HL-60 (cell line): Measurements from ENCODE around the gene KLK7.

Experiments
- CTCF ChIP-seq: IDR thresholded peaks from one replicate; pipeline ENCODE4 v1.5.1; 2011; ENCODE audit warnings: low read length, control low read depth, inconsistent platforms; ENCODE audit not compliant: insufficient read depth
- GABPA ChIP-seq: IDR thresholded peaks from 2 replicates; pipeline ENCODE4 v1.6.1; 2012; ENCODE audit warnings: low read depth
- POLR2AphosphoS5 ChIP-seq: IDR thresholded peaks from 2 replicates; pipeline ENCODE4 v1.6.1; 2012; ENCODE audit warnings: low read depth
- REST ChIP-seq: IDR thresholded peaks from 2 replicates; pipeline ENCODE4 v1.6.1; 2012; ENCODE audit warnings: low read depth; ENCODE audit not compliant: insufficient replicate concordance
- SPI1 ChIP-seq: IDR thresholded peaks from 2 replicates; pipeline ENCODE4 v1.6.1; 2012; ENCODE audit warnings: low read depth, mild to moderate bottlenecking, borderline replicate concordance

DNA sequence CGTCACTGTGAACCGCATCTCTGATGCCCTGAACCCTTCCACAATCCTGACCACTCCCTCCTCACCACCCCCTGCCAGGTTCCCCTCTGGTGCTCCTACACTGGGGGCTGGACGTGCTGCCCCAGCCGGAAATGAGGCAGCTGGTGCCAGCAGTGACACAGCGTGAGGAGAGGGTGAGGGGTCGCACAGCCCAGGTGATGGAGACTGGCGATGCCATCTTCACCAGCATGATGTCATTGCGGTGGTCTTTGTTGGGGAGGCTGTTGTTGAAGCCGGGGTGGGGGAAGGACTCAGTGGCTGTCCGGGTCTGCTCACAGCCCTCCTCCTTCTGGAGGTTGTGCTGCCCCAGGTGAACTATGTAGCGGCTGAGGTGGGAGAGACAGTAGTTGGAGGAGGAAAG is 40.2 kb upstream of the KLK7 start:
- no peak for TF ChIP-seq GABPA
- TF ChIP-seq POLR2AphosphoS5, result no peak
- no peak for TF ChIP-seq CTCF
- no peak for TF ChIP-seq REST
- TF ChIP-seq SPI1, result no peak
